Omental fat pad (tissue), 4 donors: ENCODE data around the gene KRT2. TPM values are rescaled to one million over a fixed set of nuclear protein-coding genes. Genes with fewer than 3 reads are reported as not detected.

ENCODE experiments used
- ATAC-seq: fragments of 150-250 bp; one replicate; pipeline ENCODE4 v1.9.1; 2016; ENCODE audit warnings: mild to moderate bottlenecking, moderate library complexity; ENCODE audit not compliant: low FRiP score
- DNase-seq: peaks from one replicate; pipeline ENCODE4 v3.0.0-alpha.2; 2019; ENCODE audit warnings: low spot score
- CTCF ChIP-seq, 3 donors: fragments of 450-650 bp; IDR thresholded peaks; one replicate each; pipeline ENCODE4 v1.5.1; 2016 to 2017; ENCODE audit warnings: antibody characterized with exemption in 3 of 3, mild to moderate bottlenecking in 3 of 3, moderate library complexity in 2 of 3
- total RNA-seq, 4 donors: library from RNA; depleted of rRNA; stranded (reverse); fragments of >200 nt; gene quantifications; one replicate each; pipeline ENCODE4 v1.1.0, GENCODE V29; 2016

KRT2 gene
- total RNA-seq, 4 donors from 2014 or later = not detected

GRCh38 chr12:52607314-52607713 is 44.7 kb downstream of the KRT2 start:
- ATAC-seq (no peak), DNase-seq (no peak)
- TF ChIP-seq CTCF (IDR thresholded peaks at IDR 0.05) = no peak

- no peak for TF ChIP-seq CTCF (IDR thresholded peaks at IDR 0.05)
- DNase-seq (no peak), ATAC-seq (no peak)
Observed at GRCh38 chr12:52606581-52607218, 45.3 kb downstream of the KRT2 start.

- DNase-seq = no peak
- ATAC-seq = no peak
- no peak for TF ChIP-seq CTCF (IDR thresholded peaks at IDR 0.05)
Observed at GRCh38 chr12:52606096-52606495, 45.9 kb downstream of the KRT2 start.

- TF ChIP-seq CTCF (IDR thresholded peaks at IDR 0.05) = no peak
- ATAC-seq = no peak
- DNase-seq = no peak
Observed at GRCh38 chr12:52605542-52605941, 46.5 kb downstream of the KRT2 start.

GRCh38 chr12:52604859-52605258 is 47.2 kb downstream of the KRT2 start:
- no peak for TF ChIP-seq CTCF (IDR thresholded peaks at IDR 0.05)
- no peak for ATAC-seq
- no peak for DNase-seq

- ATAC-seq (no peak), DNase-seq (no peak)
- TF ChIP-seq CTCF (IDR thresholded peaks at IDR 0.05) = no peak
Observed at GRCh38 chr12:52603314-52603713, 48.7 kb downstream of the KRT2 start.

- TF ChIP-seq CTCF (IDR thresholded peaks at IDR 0.05) = no peak
- DNase-seq = no peak
- no peak for ATAC-seq
Observed at GRCh38 chr12:52602552-52602951, 49.5 kb downstream of the KRT2 start.
